Adipose tissue (tissue), 3 donors: ENCODE results near the gene CEACAM6. TPM values are rescaled to one million over a fixed set of nuclear protein-coding genes. Genes with fewer than 3 reads are reported as not detected.
"Not testable (repeated sequence)": the region's sequence is repeated elsewhere in the genome, so short reads cannot be mapped to it uniquely, and the experiment has no call there.

Experiments used
- H3K27ac ChIP-seq: one replicate; pipeline ENCODE4 v1.5.1; 2013; ENCODE audit warnings: low read depth, low read length
- WGBS, 3 donors: extraction: QIAGEN DNeasy Blood & Tissue Kit; methylation state at CpG; one replicate each; pipeline ENCODE4 v1.1.7; 2013; 5-methylcytosine and 5-hydroxymethylcytosine counted together
- polyA plus RNA-seq, 3 donors: library from polyadenylated mRNA; stranded (reverse); fragments of 200-250 nt; gene quantifications; one replicate each; pipeline ENCODE4 v1.2.3, GENCODE V29; 2013
- donor health status: healthy with polysubstance abuse.
- donor health status: Bipolar disorder and iron deficiency.
- donor health status: healthy.

CEACAM6 gene
- 1 to 10 TPM in 1 of 3 donors, under 1 TPM in 2; 0.33 to 3.2 (median 0.56) TPM for polyA plus RNA-seq

GRCh38 chr19:41755328-41755913 lies at the start of gene CEACAM6:
Gene CEACAM6, plus strand, starts transcription at chr19:41755530. Its CDS starts 109 bp downstream, at chr19:41755639.
- no peak within 1 kb of the TSS for H3K27ac ChIP-seq
- WGBS, 3 donors: 23 to 34% (median 33%) methylated on average over 3 of the region's 3 CpGs

DNA sequence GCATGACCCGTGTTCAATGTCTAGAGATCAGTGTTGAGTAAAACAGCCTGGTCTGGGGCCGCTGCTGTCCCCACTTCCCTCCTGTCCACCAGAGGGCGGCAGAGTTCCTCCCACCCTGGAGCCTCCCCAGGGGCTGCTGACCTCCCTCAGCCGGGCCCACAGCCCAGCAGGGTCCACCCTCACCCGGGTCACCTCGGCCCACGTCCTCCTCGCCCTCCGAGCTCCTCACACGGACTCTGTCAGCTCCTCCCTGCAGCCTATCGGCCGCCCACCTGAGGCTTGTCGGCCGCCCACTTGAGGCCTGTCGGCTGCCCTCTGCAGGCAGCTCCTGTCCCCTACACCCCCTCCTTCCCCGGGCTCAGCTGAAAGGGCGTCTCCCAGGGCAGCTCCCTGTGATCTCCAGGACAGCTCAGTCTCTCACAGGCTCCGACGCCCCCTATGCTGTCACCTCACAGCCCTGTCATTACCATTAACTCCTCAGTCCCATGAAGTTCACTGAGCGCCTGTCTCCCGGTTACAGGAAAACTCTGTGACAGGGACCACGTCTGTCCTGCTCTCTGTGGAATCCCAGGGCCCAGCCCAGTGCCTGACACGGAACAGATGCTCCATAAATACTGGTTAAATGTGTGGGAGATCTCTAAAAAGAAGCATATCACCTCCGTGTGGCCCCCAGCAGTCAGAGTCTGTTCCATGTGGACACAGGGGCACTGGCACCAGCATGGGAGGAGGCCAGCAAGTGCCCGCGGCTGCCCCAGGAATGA lies 48.4 kb upstream of the CEACAM6 start:
- H3K27ac ChIP-seq: no peak overlapping the region
- whole genome bisulfite sequencing, 3 donors: 14 to 15% (median 14%) methylated on average over 21 to 26 of the region's 26 CpGs

- WGBS, 3 donors: 43 to 61% (median 48%) methylated on average over 5 of the region's 5 CpGs
- H3K27ac ChIP-seq: no peak overlapping the region
Observed at GRCh38 chr19:41707502-41707812, 47.9 kb upstream of the CEACAM6 start.

DNA sequence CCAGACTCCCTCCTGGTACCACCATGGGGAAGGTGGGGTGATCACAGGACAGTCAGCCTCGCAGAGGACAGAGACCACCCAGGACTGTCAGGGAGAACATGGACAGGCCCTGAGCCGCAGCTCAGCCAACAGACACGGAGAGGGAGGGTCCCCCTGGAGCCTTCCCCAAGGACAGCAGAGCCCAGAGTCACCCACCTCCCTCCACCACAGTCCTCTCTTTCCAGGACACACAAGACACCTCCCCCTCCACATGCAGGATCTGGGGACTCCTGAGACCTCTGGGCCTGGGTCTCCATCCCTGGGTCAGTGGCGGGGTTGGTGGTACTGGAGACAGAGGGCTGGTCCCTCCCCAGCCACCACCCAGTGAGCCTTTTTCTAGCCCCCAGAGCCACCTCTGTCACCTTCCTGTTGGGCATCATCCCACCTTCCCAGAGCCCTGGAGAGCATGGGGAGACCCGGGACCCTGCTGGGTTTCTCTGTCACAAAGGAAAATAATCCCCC lies 47.4 kb upstream of the CEACAM6 start:
- WGBS, 3 donors: 73 to 88% (median 77%) methylated on average over 5 of the region's 5 CpGs
- H3K27ac ChIP-seq: no peak overlapping the region

DNA sequence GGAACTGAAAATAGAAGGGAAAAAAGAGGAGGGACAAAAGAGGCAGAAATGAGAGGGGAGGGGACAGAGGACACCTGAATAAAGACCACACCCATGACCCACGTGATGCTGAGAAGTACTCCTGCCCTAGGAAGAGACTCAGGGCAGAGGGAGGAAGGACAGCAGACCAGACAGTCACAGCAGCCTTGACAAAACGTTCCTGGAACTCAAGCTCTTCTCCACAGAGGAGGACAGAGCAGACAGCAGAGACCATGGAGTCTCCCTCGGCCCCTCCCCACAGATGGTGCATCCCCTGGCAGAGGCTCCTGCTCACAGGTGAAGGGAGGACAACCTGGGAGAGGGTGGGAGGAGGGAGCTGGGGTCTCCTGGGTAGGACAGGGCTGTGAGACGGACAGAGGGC lies 46.8 kb upstream of the CEACAM6 start, which contains the start of gene CEACAM5:
CEACAM5 (plus strand) TSS at position 146 of the 400 bp plus-strand sequence; CDS start at position 252, 106 bp downstream.
- H3K27ac ChIP-seq: no peak within 1 kb of the TSS
- 26 to 47% (median 44%) methylated on average over 4 of the region's 4 CpGs for WGBS, 3 donors

DNA sequence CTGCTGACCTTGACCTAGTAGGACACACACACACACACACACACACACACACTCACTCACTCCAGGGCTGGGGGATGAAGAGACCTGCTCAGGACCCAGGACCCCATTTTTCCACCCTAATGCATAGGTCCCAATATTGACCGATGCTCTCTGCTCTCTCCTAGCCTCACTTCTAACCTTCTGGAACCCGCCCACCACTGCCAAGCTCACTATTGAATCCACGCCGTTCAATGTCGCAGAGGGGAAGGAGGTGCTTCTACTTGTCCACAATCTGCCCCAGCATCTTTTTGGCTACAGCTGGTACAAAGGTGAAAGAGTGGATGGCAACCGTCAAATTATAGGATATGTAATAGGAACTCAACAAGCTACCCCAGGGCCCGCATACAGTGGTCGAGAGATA lies 45.8 kb upstream of the CEACAM6 start:
- H3K27ac ChIP-seq: not testable (repeated sequence)
- WGBS, 3 donors: 80 to 87% (median 86%) methylated on average over 8 of the region's 8 CpGs

DNA sequence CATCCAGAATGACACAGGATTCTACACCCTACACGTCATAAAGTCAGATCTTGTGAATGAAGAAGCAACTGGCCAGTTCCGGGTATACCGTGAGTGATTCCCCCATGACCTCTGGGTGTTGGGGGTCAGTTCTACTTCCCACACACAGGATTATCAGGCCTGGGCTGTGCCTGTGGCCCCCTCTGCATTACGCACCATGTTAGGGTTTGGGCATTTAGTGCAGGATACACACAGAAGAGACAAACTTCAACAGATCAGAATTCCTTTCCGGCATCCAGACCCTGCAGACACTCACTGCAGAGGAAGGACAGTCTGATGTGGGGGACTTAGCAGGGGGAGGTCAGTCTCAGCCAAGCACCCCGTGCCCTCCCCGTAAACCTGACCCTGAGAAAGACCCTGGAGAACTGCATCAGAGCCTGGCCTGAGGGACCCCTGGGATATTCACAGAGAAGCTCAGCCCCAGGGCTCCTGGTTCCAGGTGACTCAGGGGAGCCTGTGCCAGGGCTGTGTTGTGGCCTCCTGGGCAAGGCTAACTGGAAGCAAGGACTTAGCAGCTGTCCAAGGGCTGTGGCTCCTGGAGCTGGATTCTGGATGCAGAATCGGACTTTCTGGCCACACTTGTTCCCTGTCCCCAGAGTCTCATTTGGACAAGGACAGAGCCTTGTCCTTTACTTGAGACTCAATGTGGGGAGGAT lies 45.2 kb upstream of the CEACAM6 start:
- no peak overlapping the region for H3K27ac ChIP-seq
- WGBS, 3 donors: 77 to 85% (median 83%) methylated on average over 8 of the region's 8 CpGs

- 71 to 84% (median 76%) methylated on average over 13 of the region's 13 CpGs for WGBS, 3 donors
- H3K27ac ChIP-seq: no peak overlapping the region
Observed at GRCh38 chr19:41711376-41712261, 43.7 kb upstream of the CEACAM6 start.

DNA sequence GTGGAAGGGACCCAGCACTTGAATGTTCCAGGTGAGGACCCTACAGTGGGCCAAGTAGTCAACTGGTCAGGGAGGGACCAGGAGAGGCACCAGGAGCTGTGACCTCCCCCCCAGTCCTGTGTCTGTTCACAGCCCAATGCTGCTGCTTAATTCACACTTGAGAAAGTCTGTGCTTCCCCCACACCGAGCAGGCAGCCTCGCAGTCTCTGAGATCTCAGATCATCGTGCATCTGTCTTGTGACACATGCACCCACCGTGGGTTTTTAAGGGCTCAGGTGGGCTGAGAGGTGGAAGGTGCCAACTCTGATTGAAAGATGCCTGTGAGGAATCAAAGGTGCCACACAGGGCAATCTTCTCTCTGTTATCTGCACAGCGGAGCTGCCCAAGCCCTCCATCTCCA lies 40.7 kb upstream of the CEACAM6 start:
- WGBS, 3 donors: 79 to 83% (median 81%) methylated on average over 5 of the region's 5 CpGs
- no peak overlapping the region for H3K27ac ChIP-seq

DNA sequence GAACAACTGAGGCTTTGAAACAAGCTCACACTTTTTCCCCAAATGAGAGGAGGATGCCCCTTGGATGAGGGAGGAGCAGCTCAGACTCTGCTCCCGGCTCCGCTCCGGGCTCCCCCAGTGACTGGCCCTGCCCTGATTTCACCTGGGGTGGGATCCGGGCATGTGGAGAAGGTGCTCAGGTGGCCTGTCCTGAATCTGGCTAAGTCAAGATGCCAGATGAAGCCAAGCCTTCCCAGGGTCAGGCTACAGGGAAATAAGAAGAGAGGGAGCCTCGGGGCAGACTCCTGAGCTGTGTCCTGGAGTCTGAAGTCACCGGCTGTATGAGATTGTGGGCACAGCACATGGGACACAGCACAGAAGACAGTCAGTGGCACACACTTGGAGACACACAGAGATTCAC lies 36.6 kb upstream of the CEACAM6 start:
- 74 to 81% (median 78%) methylated on average over 6 of the region's 6 CpGs for WGBS, 3 donors
- no peak overlapping the region for H3K27ac ChIP-seq

- no peak overlapping the region for H3K27ac ChIP-seq
- WGBS, 3 donors: 73 to 90% (median 90%) methylated on average over 3 of the region's 3 CpGs
Observed at GRCh38 chr19:41720103-41720502, 35.2 kb upstream of the CEACAM6 start.

DNA sequence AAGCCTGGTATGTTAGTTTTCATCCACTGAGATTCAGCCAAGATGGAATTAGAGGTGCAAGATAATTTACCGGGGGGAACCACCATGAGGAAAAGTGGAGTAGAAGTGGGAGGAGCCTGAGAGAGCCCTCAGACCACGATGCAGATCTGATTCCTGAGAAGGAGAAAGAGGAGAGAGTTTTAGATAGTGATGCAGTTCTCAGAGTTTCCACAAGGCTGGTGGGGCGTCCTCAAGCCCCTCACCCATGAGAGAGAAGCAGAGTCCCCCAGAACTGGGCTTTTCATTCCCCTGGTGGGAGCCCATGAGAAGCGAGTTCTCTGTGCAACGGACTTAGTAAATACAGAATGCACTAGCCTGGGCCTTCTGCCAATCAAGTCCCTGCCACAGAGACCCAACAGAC lies 28.8 kb upstream of the CEACAM6 start:
- no peak overlapping the region for H3K27ac ChIP-seq
- WGBS, 3 donors: 25 to 36% (median 36%) methylated on average over 5 of the region's 5 CpGs

GRCh38 chr19:41734156-41734555 lies 21.2 kb upstream of the CEACAM6 start:
- WGBS, 3 donors: 65 to 83% (median 70%) methylated on average over 4 of the region's 4 CpGs
- H3K27ac ChIP-seq: no peak overlapping the region

DNA sequence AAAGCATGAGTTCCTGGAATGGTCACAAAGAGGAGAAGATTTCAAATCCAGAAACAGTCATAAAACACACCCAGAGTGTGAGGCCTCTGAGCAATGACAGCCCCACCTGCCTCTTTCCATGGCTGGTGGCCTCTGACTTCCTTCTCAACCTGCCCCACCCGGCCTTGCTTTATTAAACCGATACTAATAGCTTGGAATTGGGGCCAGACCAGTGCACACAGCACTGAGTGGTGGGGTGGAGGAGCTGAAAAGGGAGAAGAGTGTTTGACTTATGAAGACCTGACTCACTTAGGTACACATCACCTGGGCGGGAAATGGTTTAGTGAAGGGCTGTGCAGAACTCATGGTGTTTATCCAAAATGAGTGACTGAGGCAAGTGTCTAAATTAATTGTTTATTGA lies 20.7 kb upstream of the CEACAM6 start:
- no peak overlapping the region for H3K27ac ChIP-seq
- WGBS, 3 donors: 72 to 83% (median 74%) methylated on average over 3 of the region's 3 CpGs

DNA sequence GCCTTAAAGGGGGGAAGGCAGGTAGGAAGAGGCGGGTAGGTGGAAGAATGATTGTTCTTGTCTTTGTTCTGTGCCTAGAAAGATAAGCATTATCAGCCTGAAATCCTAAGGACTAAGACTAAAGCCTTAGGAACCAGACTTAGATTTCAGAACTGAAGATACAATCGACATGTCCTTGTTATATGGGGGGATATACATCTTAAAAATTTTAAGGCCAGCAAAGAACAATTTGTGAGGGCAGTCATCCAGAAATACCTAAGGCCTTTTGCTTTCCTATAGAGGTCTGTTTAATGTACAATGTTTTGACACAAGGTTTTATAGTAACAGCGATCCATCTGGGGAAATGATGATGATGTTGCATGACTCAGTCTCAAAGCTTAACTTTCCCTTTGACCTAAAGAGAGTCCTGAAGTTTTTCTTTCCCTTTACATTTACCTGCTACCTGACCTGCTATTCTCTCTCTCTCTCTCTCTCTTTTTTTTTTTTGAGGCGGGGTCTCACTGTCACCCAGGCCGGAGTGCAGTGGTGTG lies 20.2 kb upstream of the CEACAM6 start:
- no peak overlapping the region for H3K27ac ChIP-seq
- WGBS, 3 donors: 73 to 77% (median 74%) methylated on average over 5 of the region's 5 CpGs

DNA sequence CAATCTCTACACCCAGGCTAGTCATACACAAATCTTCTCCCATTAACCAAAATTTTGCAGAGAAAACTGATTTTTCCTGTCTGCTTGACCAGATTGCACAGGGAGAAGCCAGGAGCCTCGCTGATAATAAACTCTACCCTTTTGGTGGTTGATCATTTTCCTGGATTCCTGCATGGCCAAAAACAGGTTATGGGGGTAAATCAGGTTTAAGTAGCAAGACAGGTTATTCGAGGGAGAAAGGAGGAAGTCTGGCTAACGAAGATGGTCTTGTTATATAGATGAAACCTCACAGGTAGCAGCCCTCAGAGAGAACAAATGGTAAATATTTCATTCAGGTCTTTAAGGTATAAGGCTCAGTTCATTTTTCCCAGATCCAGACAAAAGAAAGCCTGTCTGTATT lies 16.0 kb upstream of the CEACAM6 start:
- WGBS, 3 donors: 51 to 52% (median 52%) methylated on average over 3 of the region's 3 CpGs
- no peak overlapping the region for H3K27ac ChIP-seq

- no peak overlapping the region for H3K27ac ChIP-seq
- WGBS, 3 donors: 68 to 79% (median 75%) methylated on average over 5 of the region's 5 CpGs
Observed at GRCh38 chr19:41740415-41741243, 14.7 kb upstream of the CEACAM6 start.

DNA sequence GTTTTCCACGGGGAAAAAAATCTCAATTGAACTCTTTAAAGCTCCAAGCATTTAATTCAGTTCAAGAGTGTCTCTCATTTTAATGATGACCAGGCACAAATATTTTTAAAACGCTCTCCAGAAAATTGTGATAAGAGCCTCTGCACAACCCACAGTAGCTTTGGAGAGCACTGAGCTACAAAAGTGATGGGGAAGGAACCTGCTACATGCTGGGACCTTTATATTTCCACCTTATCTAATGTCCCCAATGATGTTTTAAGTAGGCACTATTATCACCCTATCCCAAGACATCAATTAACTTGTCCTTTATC lies 14.1 kb upstream of the CEACAM6 start:
- WGBS, 3 donors: 58 to 87% (median 81%) methylated on average over 2 of the region's 2 CpGs

More for the DNA sequence above, 14.1 kb upstream of the CEACAM6 start:
- no peak overlapping the region for H3K27ac ChIP-seq
